Skeletal muscle tissue (tissue), 4 donors: ENCODE measurements around the gene UCN. TPM values are rescaled to one million over a fixed set of nuclear protein-coding genes. Genes with fewer than 3 reads are reported as not detected.
"Not testable (repeated sequence)": the region's sequence is repeated elsewhere in the genome, so short reads cannot be mapped to it uniquely, and the experiment has no call there.

Experiments
- H3K27ac ChIP-seq: one replicate; pipeline ENCODE4 v1.7.0; 2013; ENCODE audit warnings: mild to moderate bottlenecking, low read depth, low read length, inconsistent platforms
- H3K27me3 ChIP-seq, 3 donors: one replicate each; pipeline ENCODE4 v1.7.0; 2013; ENCODE audit warnings: low read length in 3 of 3; ENCODE audit not compliant: control insufficient read depth in 3 of 3, insufficient read depth in 3 of 3
- H3K36me3 ChIP-seq, 3 donors: one replicate each; pipeline ENCODE4 v1.7.0; 2013; ENCODE audit warnings: low read length in 3 of 3; ENCODE audit not compliant: control insufficient read depth in 3 of 3, insufficient read depth in 3 of 3
- H3K4me1 ChIP-seq, 3 donors: one replicate each; pipeline ENCODE4 v1.7.0; 2013; ENCODE audit warnings: low read length in 3 of 3, mild to moderate bottlenecking in 3 of 3; ENCODE audit not compliant: control insufficient read depth in 3 of 3, insufficient read depth in 3 of 3
- H3K4me3 ChIP-seq, 3 donors: one replicate each; pipeline ENCODE4 v1.7.0; 2013; ENCODE audit warnings: low read length in 3 of 3
- H3K9ac ChIP-seq, 3 donors: one replicate each; pipeline ENCODE4 v1.7.0; 2013; ENCODE audit warnings: low read length in 3 of 3, mild to moderate bottlenecking in 3 of 3, moderate library complexity in 2 of 3, low read depth in 1 of 3
- H3K9me3 ChIP-seq, 3 donors: one replicate each; pipeline ENCODE4 v1.7.0; 2013; ENCODE audit warnings: low read length in 3 of 3; ENCODE audit not compliant: control insufficient read depth in 3 of 3
- total RNA-seq: library from RNA; depleted of rRNA; stranded (reverse); fragments of >200 nt; gene quantifications from one replicate; pipeline ENCODE4 v1.2.3, GENCODE V29; 2014
- donor health status: Osteomylitis.

Gene UCN, protein sequence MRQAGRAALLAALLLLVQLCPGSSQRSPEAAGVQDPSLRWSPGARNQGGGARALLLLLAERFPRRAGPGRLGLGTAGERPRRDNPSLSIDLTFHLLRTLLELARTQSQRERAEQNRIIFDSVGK
- total RNA-seq = 1.0 TPM

DNA sequence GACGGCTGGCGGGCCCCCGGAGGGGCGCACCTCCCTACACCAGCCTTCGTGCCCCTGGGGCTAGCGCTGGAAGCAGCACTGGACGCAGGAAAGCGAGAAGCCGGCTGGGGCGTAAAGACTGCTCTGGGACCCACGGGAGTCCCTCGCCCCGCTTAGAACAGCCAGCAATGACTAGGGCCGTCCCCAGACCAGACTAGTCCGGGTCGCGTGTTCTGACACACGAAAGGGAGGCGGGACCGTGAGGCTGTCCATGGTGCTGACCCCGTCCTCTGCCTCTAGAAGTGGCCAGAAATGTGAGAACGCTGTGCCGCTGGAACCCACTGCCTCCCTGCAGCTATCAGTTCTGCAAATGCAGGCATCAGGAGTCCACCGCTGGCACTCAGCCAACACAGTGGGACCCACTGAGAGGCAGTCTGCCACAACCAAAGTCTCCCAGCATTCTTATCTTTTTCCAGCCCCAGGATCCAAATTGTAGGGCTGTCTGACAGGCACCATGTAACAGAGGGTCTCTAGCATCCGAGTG is at the start of gene UCN:
Gene UCN (minus strand): TSS at position 87 of the 523 bp plus-strand sequence. CDS start 550 bp downstream, outside the sequence.
- peaks cover 4 to 29% (median 14%) of the 10 kb centered on the region in 3 donors for H3K27me3 ChIP-seq

DNA sequence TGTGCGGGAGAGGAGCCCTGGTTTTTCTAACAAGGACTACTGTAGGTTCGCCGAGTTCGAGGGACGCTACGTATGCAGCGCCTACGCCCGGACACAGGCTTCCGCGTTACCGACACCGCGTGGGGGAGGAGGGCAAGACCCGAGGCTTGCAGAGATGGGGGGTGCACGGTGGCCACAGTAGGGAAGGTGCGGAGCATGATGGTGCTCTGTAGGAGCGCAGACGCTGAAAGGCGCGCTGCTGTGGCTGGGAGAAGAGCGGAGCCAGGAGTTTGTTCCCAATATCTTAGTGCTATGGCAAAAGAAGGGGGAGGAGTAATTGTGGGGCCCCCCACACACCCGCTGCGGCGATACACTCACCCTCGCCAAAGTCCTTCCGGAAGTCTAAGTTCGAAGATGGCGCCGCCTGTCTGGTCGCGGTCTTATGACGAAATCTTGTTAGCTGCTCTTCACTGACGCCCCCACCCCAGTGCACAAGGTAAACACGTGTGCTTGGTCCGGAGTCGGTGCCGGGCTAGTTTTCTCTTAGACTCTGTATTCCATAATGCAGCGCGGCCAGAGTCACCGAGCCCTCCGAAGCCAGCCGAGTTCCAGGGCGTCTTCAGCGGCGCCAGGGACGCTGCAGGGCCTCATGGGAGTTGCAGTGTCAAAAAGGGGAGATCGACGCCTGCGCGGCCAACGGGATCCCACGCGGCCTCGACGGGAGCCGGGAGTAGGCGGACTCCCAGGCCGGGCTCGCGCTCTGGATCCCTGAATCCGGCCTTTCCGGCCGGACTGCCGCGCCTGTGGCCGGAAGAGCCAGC is 48.3 kb upstream of the UCN start, which contains the start of gene GTF3C2:
Gene GTF3C2 (minus strand): TSS at position 383 of the 800 bp plus-strand sequence. CDS start 13,210 bp downstream, outside the sequence.
- Histone ChIP-seq H3K4me3 (peak within 1 kb of the TSS; percentile 91 to 99 (median 99)), H3K9ac (peak within 1 kb of the TSS; percentile 91 to 97 (median 96)), H3K27me3 (no peaks in the 10 kb centered on the region), H3K27ac (peak within 1 kb of the TSS; percentile 83), H3K9me3 (no peaks in the 10 kb centered on the region), H3K4me1 (peaks cover 27 to 43% (median 30%) of the 10 kb centered on the region in 3 donors), H3K36me3 (no peaks in the 10 kb centered on the region)

More for the DNA sequence above, at the start of gene UCN:
- Histone ChIP-seq H3K36me3 (peaks cover 34 to 38% (median 38%) of the 10 kb centered on the region in 3 donors), H3K4me1 (peaks cover 3 to 25% (median 25%) of the 10 kb centered on the region in 3 donors), H3K9me3 (no peaks in the 10 kb centered on the region), H3K4me3 (peak within 1 kb of the TSS in 1 of 3 donors; percentile 41), H3K27ac (no peak within 1 kb of the TSS), H3K9ac (peak within 1 kb of the TSS in 1 of 3 donors; percentile 45)

DNA sequence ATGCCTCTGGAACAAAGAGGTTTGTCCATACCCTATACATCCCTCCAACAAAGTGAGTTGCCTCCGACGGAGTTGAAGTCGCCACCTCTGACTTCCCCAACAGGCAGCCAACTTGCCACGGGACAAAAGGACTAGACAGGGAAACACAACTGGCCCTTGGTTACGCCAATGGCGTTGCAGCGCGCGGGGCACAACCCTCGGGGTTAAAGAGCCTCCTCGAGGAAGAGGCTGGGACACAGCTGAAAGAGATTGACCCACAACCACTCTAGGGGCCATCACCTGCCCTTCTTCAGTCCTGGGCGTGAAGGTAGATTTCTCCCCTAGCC is 47.8 kb upstream of the UCN start:
- H3K27me3 ChIP-seq = no peaks in the 10 kb centered on the region
- H3K4me1 ChIP-seq = peaks cover 27 to 43% (median 30%) of the 10 kb centered on the region in 3 donors
- no peaks in the 10 kb centered on the region for H3K36me3 ChIP-seq
- peak overlapping the region; percentile 83 for H3K27ac ChIP-seq
- H3K4me3 ChIP-seq = peak overlapping the region; percentile 91 to 99 (median 99)
- H3K9me3 ChIP-seq = no peaks in the 10 kb centered on the region
- H3K9ac ChIP-seq = peak overlapping the region; percentile 91 to 97 (median 96)

DNA sequence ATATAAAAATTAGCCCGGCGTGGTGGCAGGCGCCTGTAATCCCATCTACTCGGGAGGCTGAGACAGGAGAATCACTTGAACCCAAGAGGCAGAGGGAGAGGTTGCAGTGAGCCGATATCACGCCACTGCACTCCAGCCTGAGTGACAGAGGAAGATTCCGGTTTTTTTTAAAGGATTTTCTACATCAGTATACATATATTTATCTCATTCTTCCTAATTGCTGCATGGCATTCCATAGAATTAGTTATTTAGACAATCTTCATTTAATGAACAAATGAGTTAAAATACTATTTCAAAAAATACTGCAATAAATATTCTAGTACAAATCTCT is 46.3 kb upstream of the UCN start:
- H3K9me3 ChIP-seq = no peaks in the 10 kb centered on the region
- no peak overlapping the region for H3K9ac ChIP-seq
- no peaks in the 10 kb centered on the region for H3K36me3 ChIP-seq
- H3K4me1 ChIP-seq = peaks cover 27 to 43% (median 30%) of the 10 kb centered on the region in 3 donors
- H3K27ac ChIP-seq = no peak overlapping the region
- no peak overlapping the region for H3K4me3 ChIP-seq
- H3K27me3 ChIP-seq = no peaks in the 10 kb centered on the region

DNA sequence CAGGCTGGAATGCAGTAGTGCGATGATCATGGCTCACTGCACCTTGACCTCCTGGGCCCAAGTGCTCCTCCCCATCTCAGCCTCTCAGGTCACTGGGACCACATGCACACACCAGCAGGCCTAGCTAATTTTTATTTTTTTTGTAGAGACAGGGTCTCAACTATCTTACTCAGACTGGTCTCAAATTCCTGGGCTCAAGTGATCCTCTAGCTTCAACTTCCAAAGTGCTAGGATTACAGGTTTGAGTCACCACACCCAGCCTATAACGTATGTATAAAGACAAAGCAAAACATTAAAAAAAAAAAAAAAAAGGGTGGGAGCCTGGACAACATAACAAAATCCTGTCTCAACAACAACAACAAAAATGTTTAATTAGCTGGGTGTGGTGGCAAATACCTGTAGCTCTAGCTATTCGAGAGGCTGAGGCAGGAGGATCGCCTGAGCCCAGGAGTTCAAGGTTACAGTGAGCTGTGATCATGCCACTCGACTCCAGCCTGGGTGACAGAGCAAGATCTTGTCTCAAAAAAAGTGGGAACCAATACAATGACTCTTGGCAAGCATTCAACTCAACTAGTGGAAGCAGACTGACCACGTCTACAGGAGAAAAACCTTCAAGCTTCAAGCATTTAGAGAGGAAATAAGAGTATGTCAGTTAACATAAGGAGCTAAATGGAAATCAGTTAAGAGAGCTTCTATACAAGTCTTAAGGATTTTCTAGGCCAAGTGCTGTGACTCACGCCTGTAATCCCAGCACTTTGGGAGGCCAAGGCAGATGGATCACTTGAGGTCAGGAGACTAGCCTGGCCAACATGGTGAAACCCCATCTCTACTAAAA is 45.7 kb upstream of the UCN start:
- no peak overlapping the region for H3K4me3 ChIP-seq
- H3K4me1 ChIP-seq = peaks cover 27 to 43% (median 30%) of the 10 kb centered on the region in 3 donors
- peak overlapping the region in 1 of 3 donors; percentile 43 for H3K9ac ChIP-seq
- H3K27ac ChIP-seq = no peak overlapping the region
- no peaks in the 10 kb centered on the region for H3K27me3 ChIP-seq
- H3K36me3 ChIP-seq = no peaks in the 10 kb centered on the region
- no peaks in the 10 kb centered on the region for H3K9me3 ChIP-seq

DNA sequence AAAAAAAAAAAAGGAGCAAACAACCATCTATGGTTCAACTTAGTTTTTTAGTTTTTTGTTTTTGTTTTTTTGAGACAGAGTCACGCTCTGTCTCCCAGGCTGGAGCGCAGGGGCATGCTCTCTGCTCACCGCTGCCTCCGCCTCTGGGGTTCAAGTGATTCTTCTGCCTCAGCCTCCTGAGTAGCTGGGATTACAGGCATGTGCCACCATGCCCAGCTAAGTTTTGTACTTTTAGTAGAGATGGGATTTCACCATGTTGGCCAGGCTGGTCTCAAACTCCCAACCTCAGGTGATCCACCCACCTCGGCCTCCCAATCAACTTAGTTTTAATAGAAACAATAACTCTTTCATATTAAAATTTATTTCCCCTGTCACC is 45.1 kb upstream of the UCN start:
- Histone ChIP-seq H3K4me1 (peaks cover 26 to 42% (median 29%) of the 10 kb centered on the region in 3 donors), H3K9ac (peak overlapping the region in 1 of 3 donors; percentile 43)
- not testable (repeated sequence) for H3K36me3 ChIP-seq, H3K9me3 ChIP-seq, H3K27me3 ChIP-seq, H3K4me3 ChIP-seq, H3K27ac ChIP-seq

DNA sequence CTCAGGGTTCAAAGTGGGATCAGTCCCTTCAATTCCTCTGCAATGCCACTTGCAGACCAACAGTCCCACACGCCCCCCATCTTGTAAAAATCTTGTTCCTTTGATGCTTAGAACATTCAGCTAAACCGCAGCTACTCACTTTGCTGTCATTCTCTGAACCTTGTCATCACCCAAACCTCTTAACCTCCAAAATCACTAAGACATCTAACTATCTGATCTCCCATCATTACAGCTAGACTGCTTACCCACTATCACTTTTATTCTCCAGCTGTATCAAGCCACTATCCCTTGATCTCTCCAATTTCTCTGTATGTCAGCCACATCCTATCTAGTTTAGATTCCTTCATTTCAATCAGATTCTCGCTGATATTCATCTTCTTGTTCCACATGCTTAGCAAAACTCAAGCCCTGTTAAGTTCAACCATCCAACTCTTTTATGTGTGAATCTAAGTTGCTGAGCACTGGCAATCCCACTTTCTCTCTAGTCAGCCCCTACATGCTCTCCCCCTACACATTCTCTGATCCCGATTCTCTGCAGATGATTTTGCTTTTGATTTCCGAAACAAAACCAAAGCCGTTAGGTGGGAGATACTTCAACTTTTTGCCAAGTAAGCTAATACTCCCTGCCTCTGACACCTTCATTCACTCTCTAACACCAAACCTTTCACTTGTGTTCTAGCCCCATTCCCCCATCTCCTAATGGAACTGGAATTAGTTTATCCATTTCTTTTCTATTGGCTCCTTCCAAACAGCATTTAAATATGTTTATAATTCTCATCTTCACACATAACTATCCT is 43.8 kb upstream of the UCN start:
- Histone ChIP-seq H3K9ac (no peak overlapping the region), H3K27me3 (no peaks in the 10 kb centered on the region), H3K4me3 (no peak overlapping the region), H3K4me1 (peaks cover 19 to 30% (median 22%) of the 10 kb centered on the region in 3 donors), H3K36me3 (no peaks in the 10 kb centered on the region), H3K9me3 (no peaks in the 10 kb centered on the region), H3K27ac (no peak overlapping the region)

DNA sequence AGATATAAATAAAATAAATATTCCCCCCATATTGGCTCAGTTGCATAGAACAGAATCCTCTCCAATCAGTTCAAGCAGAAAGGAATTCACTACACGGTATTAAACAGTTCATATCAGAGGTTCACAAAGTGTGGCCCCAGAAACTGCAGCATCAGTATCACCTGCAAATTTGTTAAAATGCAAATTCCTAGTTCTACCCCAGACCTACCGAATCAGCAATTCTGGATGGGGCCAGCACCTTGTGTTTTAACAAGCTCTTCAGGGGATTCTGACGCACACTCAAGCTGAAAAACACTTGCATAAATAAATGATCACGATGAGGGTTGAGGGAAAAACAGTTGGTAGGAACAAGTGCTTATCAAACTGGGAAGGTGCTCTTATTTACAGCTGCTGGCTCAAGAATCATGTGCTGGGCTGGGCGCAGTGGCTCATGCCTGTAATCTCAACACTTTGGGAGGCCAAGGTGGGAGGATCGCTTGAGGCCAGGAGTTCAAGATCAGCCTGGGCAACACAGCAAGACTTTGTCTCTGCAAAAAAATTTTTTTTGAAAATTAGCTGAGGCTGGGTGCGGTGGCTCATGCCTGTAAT is 42.0 kb upstream of the UCN start:
- no peaks in the 10 kb centered on the region for H3K9me3 ChIP-seq
- no peak overlapping the region for H3K27ac ChIP-seq
- H3K4me3 ChIP-seq = no peak overlapping the region
- H3K27me3 ChIP-seq = no peaks in the 10 kb centered on the region
- peaks cover 12 to 16% (median 12%) of the 10 kb centered on the region in 3 donors for H3K4me1 ChIP-seq
- H3K9ac ChIP-seq = no peak overlapping the region
- no peaks in the 10 kb centered on the region for H3K36me3 ChIP-seq

DNA sequence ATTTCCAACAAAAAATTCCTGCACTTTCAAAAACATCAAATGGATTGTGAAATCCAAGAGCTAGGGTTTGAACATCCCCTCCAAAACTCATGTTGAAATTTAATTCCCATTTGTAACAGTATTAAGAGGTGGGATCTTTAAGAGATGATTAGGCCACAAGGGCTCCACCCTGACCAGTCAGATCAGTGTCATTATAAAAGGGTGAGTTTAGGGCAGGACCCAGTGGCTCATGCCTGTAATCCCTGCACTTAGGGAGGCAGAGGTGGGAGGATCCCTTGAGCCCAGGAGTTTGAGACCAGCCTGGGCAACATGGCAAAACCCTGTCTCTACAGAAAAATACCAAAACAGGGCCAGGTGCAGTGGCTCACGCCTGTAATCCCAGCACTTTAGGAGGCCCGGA is 39.4 kb upstream of the UCN start:
- H3K27me3 ChIP-seq = no peaks in the 10 kb centered on the region
- no peak overlapping the region for H3K27ac ChIP-seq
- no peak overlapping the region for H3K9ac ChIP-seq
- H3K36me3 ChIP-seq = peaks cover 2 to 7% (median 5%) of the 10 kb centered on the region in 3 donors
- no peak overlapping the region for H3K4me3 ChIP-seq
- no peaks in the 10 kb centered on the region for H3K9me3 ChIP-seq
- H3K4me1 ChIP-seq = no peaks in the 10 kb centered on the region
